A549 (cell line): ENCODE data around the gene CRBN.

Source experiments
- CBX2 ChIP-seq: fragments of 200-600 bp; sonication (generic); IDR thresholded peaks from 2 replicates; pipeline ENCODE4 v1.6.1; 2016; ENCODE audit warnings: low read depth, mild to moderate bottlenecking, borderline replicate concordance
- CHD4 ChIP-seq: fragments of 200-600 bp; sonication (generic); IDR thresholded peaks from 2 replicates; pipeline ENCODE4 v1.6.1; 2016; ENCODE audit warnings: antibody characterized with exemption, mild to moderate bottlenecking, borderline replicate concordance
- EHMT2 ChIP-seq: fragments of 200-600 bp; sonication (generic); IDR thresholded peaks from 2 replicates; pipeline ENCODE4 v1.6.1; 2016; ENCODE audit warnings: antibody characterized with exemption, low read depth, mild to moderate bottlenecking, moderate library complexity
- EP300 ChIP-seq, 2 experiments: fragments of >200 bp; sonication (Bioruptor Twin); formaldehyde crosslinking; IDR thresholded peaks; 2 replicates in 1 of 2; 3 replicates in 1 of 2; pipeline ENCODE4 v1.6.1; 2016 to 2017
- MAFK ChIP-seq: fragments of 450-650 bp; IDR thresholded peaks from 2 replicates; pipeline ENCODE4 v1.6.1; 2014; ENCODE audit not compliant: partially characterized antibody
- POLR2A ChIP-seq: IDR thresholded peaks from 2 replicates; pipeline ENCODE4 v1.6.1; 2012; ENCODE audit warnings: mild to moderate bottlenecking, low read length
- SMC3 ChIP-seq: fragments of >200 bp; sonication (Bioruptor Twin); formaldehyde crosslinking; IDR thresholded peaks from 3 replicates; pipeline ENCODE4 v1.6.1; 2018; ENCODE audit warnings: inconsistent platforms
- TP53 ChIP-seq: fragments of 250-450 bp; sonication (Bioruptor Pico); IDR thresholded peaks from 2 replicates; pipeline ENCODE4 v1.5.0; 2021; ENCODE audit warnings: mild to moderate bottlenecking, moderate library complexity
- ZFP36 ChIP-seq: fragments of 450-650 bp; IDR thresholded peaks from 2 replicates; pipeline ENCODE4 v1.6.1; 2014; ENCODE audit warnings: borderline replicate concordance; ENCODE audit not compliant: partially characterized antibody
- TF ChIP-seq, protein P1 (sequence below): fragments of >200 bp; sonication (Bioruptor Twin); formaldehyde crosslinking; IDR thresholded peaks from 3 replicates; pipeline ENCODE4 v1.5.1; 2016
- TF ChIP-seq, protein P2 (sequence below): IDR thresholded peaks from 2 replicates; pipeline ENCODE4 v1.6.1; 2012
- TF ChIP-seq, protein P3 (sequence below): fragments of 150-350 bp; IDR thresholded peaks from 2 replicates; pipeline ENCODE4 v1.6.1; 2014; ENCODE audit warnings: low read depth, mild to moderate bottlenecking, low read length

DNA sequence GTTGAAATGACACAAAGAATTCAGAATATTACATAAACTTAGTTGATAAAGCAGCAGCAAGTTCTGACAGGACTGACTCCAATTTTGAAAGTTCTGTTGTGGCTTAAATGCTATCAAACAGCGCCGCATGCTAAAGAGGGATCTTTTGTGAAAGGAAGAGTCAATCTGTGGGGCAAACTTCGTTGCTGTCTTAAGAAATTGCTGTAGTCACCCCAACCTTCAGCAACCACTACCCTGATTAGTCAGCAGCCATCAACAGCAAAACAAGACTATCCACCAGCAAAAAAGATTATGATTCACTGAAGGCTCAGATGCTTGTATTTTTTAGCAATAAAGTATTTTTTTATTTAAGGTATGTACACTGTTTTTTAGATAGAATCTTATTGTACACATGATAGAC, 14.2 kb downstream of the CRBN start:
- TF ChIP-seq, protein P1, sequence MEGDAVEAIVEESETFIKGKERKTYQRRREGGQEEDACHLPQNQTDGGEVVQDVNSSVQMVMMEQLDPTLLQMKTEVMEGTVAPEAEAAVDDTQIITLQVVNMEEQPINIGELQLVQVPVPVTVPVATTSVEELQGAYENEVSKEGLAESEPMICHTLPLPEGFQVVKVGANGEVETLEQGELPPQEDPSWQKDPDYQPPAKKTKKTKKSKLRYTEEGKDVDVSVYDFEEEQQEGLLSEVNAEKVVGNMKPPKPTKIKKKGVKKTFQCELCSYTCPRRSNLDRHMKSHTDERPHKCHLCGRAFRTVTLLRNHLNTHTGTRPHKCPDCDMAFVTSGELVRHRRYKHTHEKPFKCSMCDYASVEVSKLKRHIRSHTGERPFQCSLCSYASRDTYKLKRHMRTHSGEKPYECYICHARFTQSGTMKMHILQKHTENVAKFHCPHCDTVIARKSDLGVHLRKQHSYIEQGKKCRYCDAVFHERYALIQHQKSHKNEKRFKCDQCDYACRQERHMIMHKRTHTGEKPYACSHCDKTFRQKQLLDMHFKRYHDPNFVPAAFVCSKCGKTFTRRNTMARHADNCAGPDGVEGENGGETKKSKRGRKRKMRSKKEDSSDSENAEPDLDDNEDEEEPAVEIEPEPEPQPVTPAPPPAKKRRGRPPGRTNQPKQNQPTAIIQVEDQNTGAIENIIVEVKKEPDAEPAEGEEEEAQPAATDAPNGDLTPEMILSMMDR, result no peak
- TF ChIP-seq POLR2A, result no peak
- TF ChIP-seq, protein P2, sequence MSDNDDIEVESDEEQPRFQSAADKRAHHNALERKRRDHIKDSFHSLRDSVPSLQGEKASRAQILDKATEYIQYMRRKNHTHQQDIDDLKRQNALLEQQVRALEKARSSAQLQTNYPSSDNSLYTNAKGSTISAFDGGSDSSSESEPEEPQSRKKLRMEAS, result no peak
- no peak for TF ChIP-seq MAFK
- no peak for TF ChIP-seq ZFP36
- no peak for TF ChIP-seq EHMT2
- TF ChIP-seq, protein P3, sequence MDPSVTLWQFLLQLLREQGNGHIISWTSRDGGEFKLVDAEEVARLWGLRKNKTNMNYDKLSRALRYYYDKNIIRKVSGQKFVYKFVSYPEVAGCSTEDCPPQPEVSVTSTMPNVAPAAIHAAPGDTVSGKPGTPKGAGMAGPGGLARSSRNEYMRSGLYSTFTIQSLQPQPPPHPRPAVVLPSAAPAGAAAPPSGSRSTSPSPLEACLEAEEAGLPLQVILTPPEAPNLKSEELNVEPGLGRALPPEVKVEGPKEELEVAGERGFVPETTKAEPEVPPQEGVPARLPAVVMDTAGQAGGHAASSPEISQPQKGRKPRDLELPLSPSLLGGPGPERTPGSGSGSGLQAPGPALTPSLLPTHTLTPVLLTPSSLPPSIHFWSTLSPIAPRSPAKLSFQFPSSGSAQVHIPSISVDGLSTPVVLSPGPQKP, result no peak
- no peak for TF ChIP-seq CBX2
- no peak for TF ChIP-seq TP53
- TF ChIP-seq CHD4, result no peak
- TF ChIP-seq SMC3, result no peak
- no peak for TF ChIP-seq EP300 (IDR thresholded peaks at IDR 0.05)
